ENCODE results near the gene F12. TPM values are rescaled to one million over a fixed set of nuclear protein-coding genes. Genes with fewer than 3 reads are reported as not detected.

F12 gene
- total RNA-seq, 4 donors from 2014 or later = 0.59 to 4.5 TPM; not detected in 2

DNA sequence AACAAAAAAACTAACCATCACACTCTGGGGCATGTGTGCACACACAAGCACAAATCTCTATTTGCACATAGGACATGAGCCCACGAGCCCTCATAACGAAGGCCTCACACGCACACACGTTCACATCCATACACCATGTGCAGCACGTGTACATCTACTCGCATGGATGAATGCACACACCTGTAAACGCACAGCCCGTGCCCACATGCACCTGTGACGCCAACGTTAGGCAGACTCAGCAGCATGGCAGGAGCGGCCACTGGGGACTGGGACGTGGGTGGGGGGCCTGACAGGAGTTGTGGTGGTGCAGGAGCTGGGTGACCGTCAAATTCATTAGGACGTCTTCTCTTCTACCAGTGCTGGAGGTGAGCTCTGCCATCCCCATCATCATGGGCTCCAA is 22.0 kb downstream of the F12 start:
- H3K27me3 ChIP-seq = peaks cover 0 to 25% of the 10 kb centered on the region in 2 donors
- 81 to 83% methylated on average over 14 of the region's 14 CpGs for WGBS, 2 donors
- no peaks in the 10 kb centered on the region for H3K9me3 ChIP-seq
- H3K4me3 ChIP-seq = no peak overlapping the region
- TF ChIP-seq POLR2A (IDR thresholded peaks at IDR 0.05) (no peak), EP300 (IDR thresholded peaks at IDR 0.05) (no peak), CTCF (IDR thresholded peaks at IDR 0.05) (no peak)
- H3K27ac ChIP-seq = no peak overlapping the region
- H3K36me3 ChIP-seq = no peaks in the 10 kb centered on the region
- DNase-seq (ENCODE audit: low spot score in 2 of 2) = no peak
- peaks cover 0 to 18% (median 0%) of the 10 kb centered on the region in 4 donors for H3K4me1 ChIP-seq

GRCh38 chr5:177386542-177386941 is 22.8 kb downstream of the F12 start:
- TF ChIP-seq POLR2A (IDR thresholded peaks at IDR 0.05) = no peak
- TF ChIP-seq CTCF (IDR thresholded peaks at IDR 0.05) = no peak
- no peak for TF ChIP-seq EP300 (IDR thresholded peaks at IDR 0.05)
- Histone ChIP-seq H3K36me3 (no peaks in the 10 kb centered on the region), H3K27ac (no peak overlapping the region), H3K9me3 (no peaks in the 10 kb centered on the region), H3K4me1 (peaks cover 0 to 18% (median 0%) of the 10 kb centered on the region in 4 donors), H3K4me3 (no peak overlapping the region), H3K27me3 (peaks cover 0 to 34% of the 10 kb centered on the region in 2 donors)
- no peak for DNase-seq (ENCODE audit: low spot score in 2 of 2)
- WGBS, 2 donors = 81 to 84% methylated on average over 6 to 7 of the region's 8 CpGs

- WGBS, 2 donors = 69 to 70% methylated on average over 11 of the region's 11 CpGs
Observed at GRCh38 chr5:177385720-177386119, 23.6 kb downstream of the F12 start.

GRCh38 chr5:177384134-177384533 is 25.2 kb downstream of the F12 start, which contains the start of gene SLC34A1:
Gene SLC34A1, plus strand, starts transcription at chr5:177384434. Its CDS starts 1,308 bp downstream, at chr5:177385742.
- 45 to 51% methylated on average over 4 of the region's 4 CpGs for WGBS, 2 donors
- DNase-seq (ENCODE audit: low spot score in 2 of 2) = no peak
- Histone ChIP-seq H3K4me3 (no peak within 1 kb of the TSS), H3K36me3 (no peaks in the 10 kb centered on the region), H3K27me3 (peaks cover 0 to 33% of the 10 kb centered on the region in 2 donors), H3K4me1 (peaks cover 0 to 2% (median 0%) of the 10 kb centered on the region in 4 donors), H3K9me3 (no peaks in the 10 kb centered on the region), H3K27ac (no peak within 1 kb of the TSS)
- TF ChIP-seq EP300 (IDR thresholded peaks at IDR 0.05) (no peak), CTCF (IDR thresholded peaks at IDR 0.05) (no peak), POLR2A (IDR thresholded peaks at IDR 0.05) (no peak)

More at GRCh38 chr5:177385720-177386119, 23.6 kb downstream of the F12 start:
- no peak for TF ChIP-seq CTCF (IDR thresholded peaks at IDR 0.05)
- no peak for TF ChIP-seq EP300 (IDR thresholded peaks at IDR 0.05)
- TF ChIP-seq POLR2A (IDR thresholded peaks at IDR 0.05) = no peak
- Histone ChIP-seq H3K9me3 (no peaks in the 10 kb centered on the region), H3K4me1 (peaks cover 0 to 17% (median 0%) of the 10 kb centered on the region in 4 donors), H3K27ac (no peak overlapping the region), H3K36me3 (no peaks in the 10 kb centered on the region), H3K27me3 (peaks cover 0 to 41% of the 10 kb centered on the region in 2 donors), H3K4me3 (no peak overlapping the region)
- DNase-seq (ENCODE audit: low spot score in 2 of 2) = no peak

GRCh38 chr5:177383181-177383580 is 26.2 kb downstream of the F12 start:
- WGBS, 2 donors = 86 to 89% methylated on average over 9 of the region's 9 CpGs
- peaks cover 0 to 29% of the 10 kb centered on the region in 2 donors for H3K27me3 ChIP-seq

More at GRCh38 chr5:177383181-177383580, 26.2 kb downstream of the F12 start:
- H3K36me3 ChIP-seq = no peaks in the 10 kb centered on the region
- DNase-seq (ENCODE audit: low spot score in 2 of 2) = no peak
- no peak overlapping the region for H3K27ac ChIP-seq
- H3K4me3 ChIP-seq = no peak overlapping the region
- no peaks in the 10 kb centered on the region for H3K9me3 ChIP-seq
- TF ChIP-seq POLR2A (IDR thresholded peaks at IDR 0.05) (no peak), CTCF (IDR thresholded peaks at IDR 0.05) (no peak), EP300 (IDR thresholded peaks at IDR 0.05) (no peak)
- no peaks in the 10 kb centered on the region for H3K4me1 ChIP-seq
